Stimulated activated naive CD8-positive, alpha-beta T cell treated with anti-CD3 and anti-CD28 coated beads, Interleukin-15, Interleukin-2, amounts not matched to agents 100 U/mL and 50 U/mL, for 24 hours (primary cell): ENCODE results near the gene LPIN3.
"Not testable (repeated sequence)": the region's sequence is repeated elsewhere in the genome, so short reads cannot be mapped to it uniquely, and the experiment has no call there.

Source experiments
- ATAC-seq: fragments of 150-1000 bp; cut with Tn5 transposase; one replicate; pipeline ENCODE4 v1.10.0; 2021
- DNase-seq: peaks from one replicate; pipeline ENCODE4 v3.0.0; 2021

The LPIN3 gene, protein sequence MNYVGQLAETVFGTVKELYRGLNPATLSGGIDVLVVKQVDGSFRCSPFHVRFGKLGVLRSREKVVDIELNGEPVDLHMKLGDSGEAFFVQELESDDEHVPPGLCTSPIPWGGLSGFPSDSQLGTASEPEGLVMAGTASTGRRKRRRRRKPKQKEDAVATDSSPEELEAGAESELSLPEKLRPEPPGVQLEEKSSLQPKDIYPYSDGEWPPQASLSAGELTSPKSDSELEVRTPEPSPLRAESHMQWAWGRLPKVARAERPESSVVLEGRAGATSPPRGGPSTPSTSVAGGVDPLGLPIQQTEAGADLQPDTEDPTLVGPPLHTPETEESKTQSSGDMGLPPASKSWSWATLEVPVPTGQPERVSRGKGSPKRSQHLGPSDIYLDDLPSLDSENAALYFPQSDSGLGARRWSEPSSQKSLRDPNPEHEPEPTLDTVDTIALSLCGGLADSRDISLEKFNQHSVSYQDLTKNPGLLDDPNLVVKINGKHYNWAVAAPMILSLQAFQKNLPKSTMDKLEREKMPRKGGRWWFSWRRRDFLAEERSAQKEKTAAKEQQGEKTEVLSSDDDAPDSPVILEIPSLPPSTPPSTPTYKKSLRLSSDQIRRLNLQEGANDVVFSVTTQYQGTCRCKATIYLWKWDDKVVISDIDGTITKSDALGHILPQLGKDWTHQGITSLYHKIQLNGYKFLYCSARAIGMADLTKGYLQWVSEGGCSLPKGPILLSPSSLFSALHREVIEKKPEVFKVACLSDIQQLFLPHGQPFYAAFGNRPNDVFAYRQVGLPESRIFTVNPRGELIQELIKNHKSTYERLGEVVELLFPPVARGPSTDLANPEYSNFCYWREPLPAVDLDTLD

DNA sequence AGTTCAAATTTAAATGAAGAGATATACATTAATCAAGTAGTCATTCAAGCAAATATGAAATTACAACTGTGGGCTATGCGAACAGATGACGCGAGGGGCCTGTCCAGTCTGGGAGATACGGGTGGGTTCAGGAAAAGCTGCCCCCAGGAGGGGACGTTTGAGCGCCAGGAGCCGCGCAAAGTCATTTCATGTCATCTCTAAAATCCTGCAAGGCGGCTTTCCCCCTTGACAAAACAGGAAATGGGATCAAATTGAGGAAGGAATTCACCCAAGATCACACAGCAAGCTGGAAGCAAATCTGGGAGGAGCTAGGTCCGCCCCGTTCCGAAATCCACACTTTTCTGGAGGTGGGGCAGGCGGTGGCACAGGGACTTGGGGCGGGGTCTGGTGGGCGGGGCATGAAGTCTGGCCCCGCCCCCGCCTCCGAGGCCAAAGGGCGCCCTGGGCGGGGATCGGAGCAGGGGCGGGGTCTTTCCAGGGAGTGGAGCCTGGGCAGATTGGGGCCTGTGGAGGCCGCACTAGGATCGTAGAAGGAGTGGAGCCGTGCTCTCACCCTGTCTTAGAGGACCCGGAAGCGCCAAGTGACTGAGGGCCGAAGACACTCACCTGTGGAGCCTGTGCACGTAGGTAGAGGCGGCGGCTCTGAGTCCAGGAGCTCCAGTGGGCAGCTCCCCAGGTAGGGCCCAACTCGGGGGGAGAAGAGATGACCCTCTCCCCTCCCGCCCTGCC, at the start of gene LPIN3:
Gene LPIN3 (plus strand): TSS at position 495 of the 729 bp plus-strand sequence. CDS start 4,983 bp downstream, outside the sequence.
- DNase-seq (peak; percentile 68), ATAC-seq (peak; percentile 55)

DNA sequence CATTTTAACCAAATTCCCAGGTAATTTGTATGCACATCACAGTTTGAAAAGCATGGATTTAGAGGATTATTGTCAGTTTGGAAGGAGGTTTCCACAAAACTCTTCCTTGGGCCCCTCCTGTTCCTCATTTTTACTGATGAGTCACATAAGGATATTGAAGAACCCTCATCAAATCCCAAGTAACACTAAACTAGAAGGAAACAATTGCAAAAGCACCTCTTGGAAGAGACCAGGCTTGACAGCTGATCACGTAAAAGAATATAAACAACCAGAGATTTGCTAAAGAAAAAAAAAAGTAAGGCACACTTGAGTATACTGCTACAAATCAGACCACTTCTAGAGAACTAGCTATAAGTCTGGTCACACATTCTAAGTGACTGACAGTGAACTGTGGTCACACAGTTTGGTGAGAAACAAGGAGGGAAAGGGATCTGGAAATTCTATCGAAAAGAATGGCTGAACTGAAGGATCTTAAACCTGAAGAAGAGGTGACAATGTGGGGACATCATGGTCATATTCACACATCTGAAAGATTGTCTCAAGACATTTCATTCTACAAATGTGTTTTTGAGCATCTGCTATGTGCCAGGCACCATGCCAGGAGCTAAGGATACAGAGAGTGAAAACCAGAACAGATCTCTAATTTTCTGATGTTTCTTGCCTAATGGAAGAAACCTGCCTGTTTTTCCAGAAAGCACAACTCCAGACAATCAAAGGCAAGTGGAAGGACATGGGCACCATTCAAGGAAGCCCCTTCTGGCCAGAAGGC, 47.2 kb upstream of the LPIN3 start:
- no peak for ATAC-seq
- DNase-seq, result no peak

DNA sequence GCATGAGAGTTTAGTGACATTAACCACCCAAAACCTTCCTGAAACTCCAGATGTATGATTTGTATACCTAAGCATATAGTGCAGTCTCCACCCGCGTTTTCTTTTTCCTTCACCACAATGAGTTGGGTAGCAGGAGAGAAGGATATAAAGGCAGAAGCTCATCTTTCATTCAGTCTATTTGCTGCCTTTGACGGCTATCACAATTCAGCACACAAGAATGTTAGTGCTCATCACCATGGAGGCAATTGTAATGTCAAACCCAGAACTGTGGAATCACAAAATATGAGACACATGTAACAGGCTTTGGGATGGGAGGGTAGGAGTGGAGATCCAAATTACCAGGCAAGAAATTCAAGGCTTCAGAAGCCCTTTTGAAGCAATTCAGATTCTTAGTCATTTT, 40.7 kb upstream of the LPIN3 start:
- DNase-seq (no peak), ATAC-seq (no peak)

DNA sequence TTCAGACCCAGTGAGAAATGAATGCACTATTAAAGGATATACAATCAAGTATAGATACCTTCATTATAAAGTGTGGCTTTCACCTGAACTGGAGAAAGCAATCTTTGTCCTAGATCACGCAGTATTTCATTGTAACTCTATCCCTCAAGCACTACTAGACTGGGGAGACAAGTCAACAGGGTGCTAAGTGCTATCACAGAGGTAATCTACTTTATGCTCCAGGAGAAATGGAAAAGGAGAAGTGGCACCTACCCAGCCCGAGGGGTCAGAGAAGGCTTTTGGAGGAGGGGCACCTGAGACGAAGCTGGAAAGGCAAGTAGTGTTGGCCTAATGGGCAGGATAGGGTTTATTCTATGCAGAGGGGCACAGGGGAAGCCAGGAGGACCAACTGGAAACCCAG, 40.2 kb upstream of the LPIN3 start:
- ATAC-seq, result no peak
- no peak for DNase-seq

DNA sequence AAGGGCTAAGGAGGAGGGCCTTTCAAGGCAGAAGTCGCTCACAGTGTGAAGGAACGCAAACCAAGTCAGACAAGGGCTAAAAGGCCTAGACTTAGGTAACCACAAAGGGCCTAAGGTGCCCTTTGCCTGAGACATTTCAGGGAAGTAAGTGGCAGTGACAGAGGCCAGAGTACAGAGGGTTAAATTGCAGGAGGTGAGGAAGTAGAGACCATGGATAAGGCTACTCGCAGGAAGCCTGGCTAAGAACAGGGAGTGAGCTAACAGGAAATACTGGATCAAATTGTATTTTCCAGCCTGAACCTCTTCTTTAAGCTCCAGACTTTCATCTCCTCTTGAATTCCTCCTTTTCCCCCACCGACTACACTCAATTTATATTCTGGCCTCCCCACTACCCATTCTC, 39.7 kb upstream of the LPIN3 start:
- ATAC-seq, result no peak
- no peak for DNase-seq

DNA sequence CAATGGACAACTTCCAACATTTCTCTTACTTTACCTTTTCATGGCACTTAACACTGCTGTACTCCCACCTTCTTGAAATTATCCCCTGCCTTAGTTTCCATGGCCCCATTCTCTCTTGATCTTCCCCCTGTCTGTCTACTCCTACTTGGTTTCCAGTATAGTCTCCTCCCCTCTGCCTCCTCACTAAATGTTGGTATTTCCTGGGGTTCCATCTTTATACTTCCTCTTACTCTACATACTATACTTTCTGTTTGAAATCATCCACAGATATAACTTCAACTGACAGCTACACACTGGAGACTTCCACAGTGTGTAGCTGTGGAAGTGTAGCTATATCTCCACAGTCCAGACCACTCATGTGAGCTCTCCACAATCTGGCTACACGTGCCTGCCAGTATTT, 36.6 kb upstream of the LPIN3 start:
- no peak for ATAC-seq
- DNase-seq, result no peak

DNA sequence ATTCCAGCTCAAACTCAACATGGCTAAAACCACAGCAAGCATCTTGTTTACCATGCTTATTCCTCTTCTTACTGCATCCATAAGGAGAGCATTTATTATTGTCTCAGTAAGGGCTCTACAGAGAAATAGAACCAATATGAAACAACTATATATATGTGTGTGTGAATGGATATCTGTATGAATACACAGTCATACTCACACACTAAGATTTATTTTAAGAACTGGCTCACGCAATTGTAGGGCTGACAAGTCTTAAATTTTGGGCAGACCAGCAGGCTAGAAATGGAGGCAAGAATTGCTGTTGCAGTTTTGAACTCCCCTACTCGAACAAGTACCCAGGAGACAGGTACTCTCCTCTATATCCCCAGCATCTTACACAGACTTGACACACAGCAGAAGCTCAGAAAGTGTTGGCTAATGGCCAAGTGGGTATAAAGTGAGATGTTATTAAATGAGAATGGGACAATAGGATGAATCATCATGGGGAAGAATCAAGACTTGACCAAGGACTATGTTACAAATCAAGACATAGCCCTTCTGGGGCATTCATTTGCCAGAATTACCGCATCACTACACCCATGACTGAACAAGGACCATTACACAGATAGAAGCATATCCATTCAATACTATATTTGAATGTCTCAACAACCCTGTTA, 36.1 kb upstream of the LPIN3 start:
- no peak for ATAC-seq

DNA sequence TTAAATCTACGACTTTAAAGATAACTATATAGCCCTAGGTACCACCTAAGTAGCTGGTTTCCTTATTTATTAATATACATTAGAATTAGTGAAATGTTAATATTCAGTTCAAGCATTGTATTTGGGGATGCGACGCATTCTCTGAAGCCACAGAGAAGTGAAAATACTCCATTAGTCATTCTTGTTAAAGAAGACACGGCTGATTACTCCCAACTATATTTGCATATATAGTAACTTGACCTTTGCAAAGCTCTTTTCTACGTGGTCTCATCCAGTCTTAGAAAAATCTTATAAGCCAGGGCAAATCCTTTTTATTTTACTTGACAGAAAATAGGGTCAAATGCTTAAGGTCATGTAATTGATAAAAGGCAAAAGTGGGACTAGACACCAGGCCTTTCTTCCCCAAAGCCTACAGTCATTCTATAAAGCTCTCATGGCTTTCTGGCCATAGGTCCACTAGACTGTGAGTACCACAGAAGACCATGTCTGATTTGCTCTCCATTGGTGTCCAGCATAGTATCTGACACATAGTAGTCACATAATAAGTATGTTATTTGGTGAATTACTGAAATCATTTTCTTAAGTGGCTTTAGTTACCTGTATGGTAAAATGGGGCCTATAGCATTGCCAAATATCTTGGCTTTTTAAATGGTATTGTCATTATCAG, 34.4 kb upstream of the LPIN3 start:
- DNase-seq, result no peak
- peak; percentile 76 for ATAC-seq

More for the DNA sequence above, 36.1 kb upstream of the LPIN3 start:
- no peak for DNase-seq

DNA sequence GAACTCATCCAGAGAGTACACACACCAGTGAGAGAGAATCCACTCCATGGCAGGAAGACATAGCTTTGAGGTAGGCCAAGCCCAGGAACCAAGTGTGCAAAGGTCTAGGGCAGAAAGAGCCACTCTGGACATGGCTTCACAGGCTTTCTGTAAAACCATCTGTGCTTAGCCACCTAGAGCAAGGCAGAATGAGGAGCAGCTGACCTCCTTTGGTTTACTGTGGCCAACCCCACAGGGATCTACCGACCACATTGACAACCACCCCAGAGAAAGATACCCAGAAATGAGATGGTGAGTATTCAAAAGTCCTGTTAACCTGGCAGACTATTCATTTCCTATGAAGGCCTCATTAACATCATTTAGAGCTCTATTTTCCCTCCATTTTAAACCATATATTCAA, 33.6 kb upstream of the LPIN3 start:
- ATAC-seq (no peak), DNase-seq (no peak)

DNA sequence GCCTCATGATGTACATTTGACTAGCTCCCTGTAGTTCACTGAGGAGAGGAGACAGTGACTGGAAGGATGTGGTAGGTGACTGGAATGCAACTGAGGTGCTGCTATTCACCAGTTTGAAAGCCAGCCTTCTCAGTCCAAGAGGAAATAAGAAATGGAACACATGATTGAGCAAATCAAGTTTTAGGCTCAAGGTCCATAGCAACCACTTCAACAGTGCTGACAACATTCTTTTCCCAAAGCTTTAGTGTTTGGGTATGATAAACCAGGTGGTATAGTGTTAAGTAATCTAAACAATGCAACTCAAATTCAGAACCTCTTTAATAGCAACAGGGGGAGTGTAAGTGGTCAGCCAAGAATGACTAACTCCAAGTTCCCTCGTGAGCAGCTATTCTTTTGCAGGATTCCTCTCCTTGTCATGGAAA, 32.3 kb upstream of the LPIN3 start:
- no peak for DNase-seq
- peak; percentile 37 for ATAC-seq

DNA sequence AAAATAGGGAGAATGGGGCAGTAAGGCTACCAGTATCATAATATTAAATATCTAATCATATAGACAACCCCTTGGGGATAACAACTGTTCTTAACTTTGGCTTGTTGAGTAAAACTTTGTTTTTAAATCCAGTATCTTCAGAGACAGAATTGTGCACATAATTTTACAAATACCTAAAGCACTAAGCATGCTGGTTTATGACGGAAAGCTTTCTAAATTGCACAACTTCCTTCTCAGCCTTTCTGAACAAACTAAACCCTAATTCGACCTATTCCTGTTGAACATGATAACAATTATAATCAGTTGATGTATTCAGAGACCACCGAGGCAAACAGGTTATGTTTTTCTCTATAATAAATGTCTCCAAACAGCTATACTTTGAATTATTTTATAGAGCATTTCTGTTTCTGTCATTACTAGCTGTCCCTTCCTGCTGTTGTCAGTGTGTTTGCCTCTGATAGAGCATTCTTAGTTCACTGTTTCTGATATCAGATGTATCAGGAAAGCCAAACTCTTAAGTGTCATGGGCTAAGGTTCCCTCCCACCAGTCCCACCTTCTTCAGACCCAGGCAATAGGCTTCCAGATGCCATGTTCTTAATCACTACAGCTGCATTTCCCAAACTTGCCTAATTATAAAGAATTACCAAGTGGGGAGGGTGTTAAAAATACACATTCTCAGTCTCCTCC, 31.8 kb upstream of the LPIN3 start:
- DNase-seq (no peak), ATAC-seq (no peak)

DNA sequence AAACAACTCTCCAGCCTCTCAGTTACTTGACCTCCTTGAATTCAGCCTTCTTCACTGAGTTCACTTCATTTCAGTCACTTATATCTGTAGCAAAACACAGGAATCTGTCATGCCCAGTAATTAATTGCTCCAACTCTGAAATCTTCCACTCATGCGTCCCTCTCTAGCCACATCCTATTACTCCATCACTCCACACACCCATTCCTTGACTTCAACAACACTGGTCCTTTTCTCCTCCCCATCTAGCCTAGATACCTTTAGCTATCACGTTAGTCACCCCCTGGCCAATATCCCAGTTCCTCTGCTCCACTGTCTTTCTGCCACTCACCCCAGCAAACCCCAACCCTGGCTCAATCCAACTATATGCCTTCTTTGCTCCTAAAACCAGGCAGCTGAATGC, 30.8 kb upstream of the LPIN3 start:
- DNase-seq, result no peak

DNA sequence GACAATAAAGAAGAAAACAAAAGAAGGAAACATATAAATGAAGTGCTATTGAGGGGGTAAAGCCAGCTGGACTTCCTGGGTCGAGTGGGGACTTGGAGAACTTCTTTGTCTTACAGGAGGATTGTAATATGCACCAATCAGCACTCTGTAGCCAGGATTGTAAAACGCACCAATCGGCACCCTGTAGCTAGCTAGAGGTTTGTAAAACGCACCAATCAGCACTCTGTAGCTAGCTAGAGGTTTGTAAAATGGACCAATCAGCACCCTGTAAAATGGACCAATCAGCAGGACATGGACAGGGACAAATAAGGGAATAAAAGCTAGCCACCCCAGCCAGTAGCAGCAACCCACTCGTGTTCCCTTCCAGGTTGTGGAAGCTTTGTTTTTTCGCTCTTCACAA, 28.6 kb upstream of the LPIN3 start:
- not testable (repeated sequence) for DNase-seq, ATAC-seq

More for the DNA sequence above, 30.8 kb upstream of the LPIN3 start:
- no peak for ATAC-seq

DNA sequence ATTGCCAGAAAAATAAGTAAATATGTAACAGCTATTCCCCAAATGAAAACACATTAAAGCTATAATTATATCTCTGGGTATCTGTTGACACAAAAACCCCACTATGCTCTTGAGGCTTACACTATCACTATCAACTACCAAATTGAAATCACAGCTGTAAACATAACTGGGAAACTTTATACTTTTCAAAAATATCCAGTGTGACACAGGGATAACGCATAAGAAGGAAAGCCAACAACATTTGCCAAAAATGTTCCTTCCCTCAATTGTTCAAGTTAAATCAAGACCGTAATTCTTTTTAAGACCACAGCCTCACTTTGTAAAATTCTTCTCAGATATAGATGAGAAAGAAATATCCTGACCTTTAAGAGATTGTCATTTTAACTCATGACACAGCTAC, 26.2 kb upstream of the LPIN3 start:
- ATAC-seq (no peak), DNase-seq (no peak)

DNA sequence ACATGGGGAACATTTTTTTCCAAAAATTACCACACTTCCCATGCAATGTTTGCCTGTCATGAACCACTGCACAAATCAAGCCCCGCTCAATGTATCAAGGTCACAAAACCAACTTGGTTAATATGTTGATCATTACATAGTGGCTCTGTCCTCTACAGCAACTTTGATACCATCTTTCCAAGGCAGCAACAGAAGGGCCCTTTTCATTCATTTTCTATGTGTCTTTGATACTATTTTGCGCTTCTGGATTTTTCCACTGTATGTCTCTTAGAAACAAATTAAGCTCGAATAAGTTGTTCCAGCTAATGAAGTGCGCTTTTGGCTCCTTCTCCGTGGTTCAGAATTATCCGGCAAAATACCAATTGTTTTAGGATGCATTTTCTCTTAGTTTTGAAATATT, 24.6 kb upstream of the LPIN3 start:
- ATAC-seq (no peak), DNase-seq (no peak)

DNA sequence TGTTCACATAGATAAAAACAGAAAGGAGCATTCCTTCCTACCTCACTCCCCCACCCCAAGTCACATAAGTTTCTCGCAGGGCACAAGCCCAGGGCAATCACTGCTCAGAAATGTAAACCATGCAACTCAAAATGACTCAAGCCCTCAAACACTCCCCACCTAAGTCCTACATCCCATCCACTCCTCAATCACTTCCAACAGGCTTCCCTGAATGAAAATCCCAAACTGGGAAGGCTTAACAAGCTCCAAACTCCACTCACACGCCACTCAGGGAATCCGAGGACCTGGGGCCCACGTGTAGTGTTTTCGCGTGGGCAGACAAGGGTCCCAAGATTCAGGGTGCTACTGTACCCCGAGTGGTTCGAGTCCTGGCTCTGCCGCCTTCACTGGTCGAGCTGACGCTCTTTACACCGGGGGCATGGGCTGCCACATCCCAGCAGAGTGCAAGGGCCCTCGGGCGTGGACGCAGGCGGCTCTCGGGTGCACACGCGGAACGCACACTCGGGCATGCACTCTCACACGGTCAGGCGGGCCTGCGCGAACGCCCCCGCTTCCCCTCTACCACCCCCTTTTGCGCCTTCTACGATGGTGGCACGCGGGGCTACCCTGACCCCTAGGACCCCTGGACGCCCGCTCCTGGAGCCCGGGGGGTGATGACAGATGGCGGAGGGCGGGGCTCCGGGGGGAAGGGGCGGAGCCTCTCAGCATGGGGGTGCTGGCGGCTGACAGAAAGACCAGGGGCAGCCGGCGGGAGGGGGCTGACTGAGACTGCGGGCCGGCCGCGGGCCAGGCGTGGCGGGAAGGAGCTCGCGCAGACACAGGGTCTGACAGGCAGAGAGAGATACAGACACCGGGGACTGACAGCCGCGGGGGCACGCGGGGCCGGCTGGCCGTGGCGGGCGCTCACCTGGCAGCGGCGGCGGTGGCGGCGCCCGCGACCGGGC, 23.7 kb upstream of the LPIN3 start:
- peak; percentile 62 for ATAC-seq
- DNase-seq, result peak; percentile 86

DNA sequence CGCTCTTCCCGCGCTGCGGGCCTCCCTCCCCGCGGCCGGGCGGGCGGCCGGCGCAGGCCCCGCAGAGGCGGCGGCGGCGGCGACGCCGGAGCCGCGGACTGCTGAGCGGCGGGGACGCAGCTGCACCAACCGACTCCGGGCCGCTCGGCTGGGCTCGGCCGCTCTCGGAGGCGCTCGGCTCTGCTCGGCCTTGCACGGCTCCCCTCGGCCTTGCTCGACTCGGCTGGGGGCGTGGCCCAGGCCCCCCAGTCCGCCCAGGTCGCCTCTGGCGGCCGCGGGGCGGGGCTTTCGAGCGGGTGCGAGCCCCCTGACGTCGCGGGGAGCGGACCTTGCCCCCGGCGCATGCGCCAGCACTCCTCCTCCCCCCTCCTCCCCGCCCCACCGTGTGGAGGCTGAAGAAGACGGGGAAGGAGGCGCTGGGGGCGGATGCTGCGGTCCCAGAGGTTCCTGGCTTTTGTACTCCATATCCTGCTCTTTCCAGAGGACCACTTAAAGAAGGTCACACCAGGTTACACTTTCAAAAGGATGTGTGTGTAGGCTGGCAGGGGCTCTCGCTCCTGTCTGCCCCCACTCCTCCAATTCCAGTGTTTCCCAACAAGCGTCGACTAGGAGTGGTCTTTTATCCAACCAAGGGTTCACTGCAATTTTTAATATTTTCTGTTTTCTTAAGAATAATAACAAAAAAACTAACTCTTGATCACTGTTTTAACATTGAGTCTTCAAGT, 22.9 kb upstream of the LPIN3 start, which contains the start of gene ZHX3:
Gene ZHX3 (minus strand): TSS at position 186 of the 725 bp plus-strand sequence. CDS start 112,815 bp downstream, outside the sequence.
- DNase-seq (peak; percentile 98), ATAC-seq (peak; percentile 99)

DNA sequence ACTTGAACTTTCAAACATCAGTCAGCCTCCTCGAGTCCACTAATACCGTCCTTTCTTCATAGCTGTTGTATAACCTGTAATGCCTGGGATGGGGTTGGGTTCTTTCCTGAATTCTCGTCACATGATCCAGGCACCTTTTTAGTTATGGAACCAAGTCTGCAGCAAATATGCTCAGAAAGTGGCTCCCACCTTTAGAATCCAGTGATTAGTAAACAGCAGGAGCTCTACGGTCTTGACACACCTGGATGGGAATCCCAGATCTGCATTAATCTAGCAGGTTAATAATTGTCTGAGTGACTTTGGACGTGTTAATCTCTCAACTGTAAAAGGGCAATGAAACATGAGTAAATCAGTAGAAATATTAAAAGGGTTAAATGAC, 22.4 kb upstream of the LPIN3 start:
- DNase-seq (no peak), ATAC-seq (no peak)
